ENCODE results near the gene DLG5. TPM values are rescaled to one million over a fixed set of nuclear protein-coding genes. Genes with fewer than 3 reads are reported as not detected.

The DLG5 gene
- total and polyA plus RNA-seq, 9 of the 15 experiments (the other 6 are each of a cell fraction or from before 2014, with no cell fraction given), result 1.4 to 26.8 (median 11.2) TPM

DNA sequence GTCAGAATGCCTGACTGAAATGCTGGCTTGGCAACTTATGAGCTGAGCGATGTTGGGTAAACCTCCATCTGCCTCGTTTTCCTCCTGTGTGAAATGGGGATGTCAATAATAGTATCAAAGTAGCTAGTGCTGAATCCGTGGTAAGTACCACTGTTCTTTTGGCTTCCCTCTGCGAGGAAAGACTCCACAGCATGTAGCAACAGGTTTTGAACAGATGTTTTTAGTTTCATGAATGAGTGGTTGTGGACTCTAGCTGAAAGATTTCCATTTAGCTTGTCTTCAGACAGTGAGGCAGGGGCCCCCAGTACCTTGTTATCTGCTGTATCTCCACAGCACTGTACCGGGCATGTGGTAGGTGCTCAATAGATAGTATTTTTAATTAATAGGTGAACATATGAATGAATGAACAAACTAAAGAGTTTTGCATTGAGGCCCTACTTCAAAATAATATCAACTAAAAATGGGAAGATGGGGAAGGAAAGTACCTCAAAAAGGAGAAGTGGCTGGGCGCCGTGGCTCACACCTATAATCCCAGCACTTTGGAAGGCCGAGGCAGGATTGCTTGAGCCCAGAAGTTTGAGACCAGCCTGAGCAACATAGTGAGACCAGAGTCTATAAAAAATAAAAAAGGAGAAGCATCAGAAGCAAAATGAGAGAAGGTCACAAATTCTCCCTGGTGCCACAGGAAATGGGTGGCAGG is 5.6 kb upstream of the DLG5 start:
- ATAC-seq, result no peak

More for the DNA sequence above, 5.6 kb upstream of the DLG5 start:
- Histone ChIP-seq H3K27me3 (ENCODE audit: control insufficient read depth in 2 of 2, insufficient read depth in 2 of 2, low read length in 2 of 2) (no peaks in the 10 kb centered on the region), H3K27ac (ENCODE audit: extremely low read depth, low read depth, low read length) (no peak overlapping the region), H3K9me3 (replicated peaks; ENCODE audit: control insufficient read depth, insufficient read depth, low read depth, low read length) (no peaks in the 10 kb centered on the region), H3K79me2 (ENCODE audit: control insufficient read depth, insufficient read depth, low read length) (no peaks in the 10 kb centered on the region), H4K20me1 (replicated peaks; ENCODE audit: control insufficient read depth, insufficient read depth, low read length) (no peaks in the 10 kb centered on the region), H3K4me2 (ENCODE audit: insufficient read depth, low read length) (no peak overlapping the region), H3K4me3 (no peak overlapping the region), H2AFZ (ENCODE audit: low read depth, low read length) (peak overlapping the region; percentile 37), H3K9ac (ENCODE audit: insufficient read depth in 1 of 2, low read depth in 2 of 2, low read length in 2 of 2) (peak overlapping the region in 1 of 2 experiments; percentile 63; a peak in 1 of 4 replicates), H3K36me3 (ENCODE audit: control insufficient read depth, insufficient read depth, low read length) (no peaks in the 10 kb centered on the region), H3K9me1 (ENCODE audit: control insufficient read depth, insufficient read depth, low read length) (no peaks in the 10 kb centered on the region), H3K4me1 (replicated peaks in 1 of 2; ENCODE audit: control insufficient read depth in 2 of 2, insufficient read depth in 2 of 2, low read length in 2 of 2) (peaks cover 3 to 15% of the 10 kb centered on the region in 2 experiments; a peak in 4 of 5 replicates)
- POLR2A ChIA-PET, result interaction anchor here (0.6 to 2.5 kb wide), 9 partner anchors 11 to 219 kb away, joined by 3 to 13 read pairs (median 4); no protein-coding TSS in a partner anchor
- no peak for FAIRE-seq
- in situ Hi-C loops (cut with MboI) (no loop called here), intact Hi-C loops (cut with micrococcal nuclease) (no loop called here)
- CTCF ChIA-PET (ENCODE audit: low intra/inter-chr PET ratio), result no interaction called here
- no TSS peak for BruUV-seq (replicated peaks)
- DNase-seq (ENCODE audit: extremely low read depth in 1 of 4, low spot score in 3 of 4), result no peak
- 45% methylated on average over 8 of the region's 8 CpGs for WGBS (ENCODE audit: insufficient coverage, low coverage, missing lambda C conversion rate)
- TF ChIP-seq BRF1 (IDR thresholded peaks at IDR 0.05; ENCODE audit: borderline replicate concordance, extremely low read depth, insufficient read length) (no peak), SPI1 (IDR thresholded peaks at IDR 0.05; ENCODE audit: borderline replicate concordance, low read depth, low read length) (peak; percentile 83), SMAD1 (IDR thresholded peaks at IDR 0.05; ENCODE audit: low read depth, low read length, partially characterized antibody) (no peak), ZEB2 (IDR thresholded peaks at IDR 0.05) (no peak), ZNF134 (CRISPR knock-in tag; conservative IDR thresholded peaks at IDR 0.05) (no peak), KLF10 (CRISPR knock-in tag; IDR thresholded peaks at IDR 0.05) (no peak)
